ENCODE results near the gene POLR2L. TPM values are rescaled to one million over a fixed set of nuclear protein-coding genes. Genes with fewer than 3 reads are reported as not detected.
A peak's percentile ranks its signal among the peaks of the same experiment; 100 is the strongest.

The POLR2L gene
- polyA plus RNA-seq, 1 of the 3 experiments (the other 2 are of a cell fraction): 540 TPM

DNA sequence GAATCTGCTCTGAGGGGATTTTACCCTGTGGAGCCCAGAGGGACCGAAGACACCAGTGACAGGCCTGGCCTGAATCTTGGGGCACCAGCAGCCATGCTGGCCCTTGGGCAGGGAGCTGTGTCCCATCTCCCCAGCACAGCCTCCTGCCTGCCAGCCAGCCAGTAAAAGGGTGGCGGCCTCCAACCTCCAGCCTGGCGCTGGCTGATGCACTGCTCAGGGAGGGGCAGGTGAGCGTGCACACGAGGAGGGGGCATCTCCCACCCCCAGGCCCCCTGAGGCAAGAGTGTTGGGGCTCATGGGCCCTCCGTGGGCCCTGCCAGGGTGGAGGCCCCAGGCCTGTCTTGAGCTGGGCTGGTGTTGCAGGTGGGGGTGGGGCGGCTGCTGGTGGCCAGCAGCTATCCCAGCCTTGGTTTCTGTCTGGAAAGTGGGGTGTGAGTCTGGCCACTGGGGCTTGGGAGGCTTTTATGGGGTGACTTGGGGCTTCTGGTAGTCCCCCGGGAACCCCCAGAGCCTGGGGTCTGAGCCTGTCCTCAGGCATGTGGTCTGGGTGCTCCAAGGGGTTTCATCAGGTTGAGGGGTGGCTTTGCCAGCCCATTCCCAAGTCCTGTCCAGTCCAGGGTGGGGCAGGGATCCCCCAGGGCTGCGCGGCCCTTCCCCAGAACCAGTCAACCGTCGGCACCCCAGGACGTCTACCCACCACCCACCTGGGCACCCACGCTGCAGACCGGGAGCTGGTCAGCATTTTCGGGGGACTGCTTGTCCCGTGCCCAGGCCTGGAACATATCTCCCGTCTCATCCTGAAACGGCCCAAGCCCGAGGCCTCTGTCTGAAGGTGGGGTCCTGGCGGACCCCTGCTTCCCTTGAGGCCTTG is 18.1 kb upstream of the POLR2L start:
- Histone ChIP-seq H3K9ac (no peak overlapping the region), H3F3A (replicated peaks; ENCODE audit: insufficient read depth) (no peaks in the 10 kb centered on the region), H3K4me2 (peak overlapping the region; percentile 63; the same call in 1 of the 2 replicates), H3K4me3 (ENCODE audit: low read depth in 2 of 2, low read length in 1 of 2) (no peak overlapping the region; a peak in 1 of 4 replicates), H4K20me1 (ENCODE audit: insufficient read depth) (peaks cover 46% of the 10 kb centered on the region), H3K9me3 (no peaks in the 10 kb centered on the region), H3K79me2 (ENCODE audit: insufficient read depth) (peaks cover 10% of the 10 kb centered on the region; the same call in 1 of the 2 replicates), H3K27ac (ENCODE audit: low read depth in 2 of 2, low read length in 1 of 2) (peak overlapping the region; percentile 10 to 79; a peak in 3 of 4 replicates), H3K36me3 (replicated peaks in 1 of 2; ENCODE audit: control insufficient read depth in 1 of 2, insufficient read depth in 2 of 2, low read length in 1 of 2) (peaks cover 0 to 13% of the 10 kb centered on the region in 2 experiments), H2AFZ (ENCODE audit: low read depth) (no peak overlapping the region), H3K27me3 (ENCODE audit: insufficient read depth) (no peaks in the 10 kb centered on the region), H3K4me1 (ENCODE audit: control insufficient read depth in 1 of 2, insufficient read depth in 2 of 2, low read depth in 1 of 2, low read length in 1 of 2) (peaks cover 10 to 67% of the 10 kb centered on the region in 2 experiments; a peak in 2 of 4 replicates), H3K9me2 (no peaks in the 10 kb centered on the region)
- DNase-seq: no peak
- TF ChIP-seq YY1 (IDR thresholded peaks at IDR 0.05; ENCODE audit: low read depth) (no peak), GATA2 (CRISPR knock-in tag; IDR thresholded peaks at IDR 0.05) (no peak), EZH2phosphoT487 (IDR thresholded peaks at IDR 0.05; ENCODE audit: borderline replicate concordance, low read depth) (no peak), EP300 (IDR thresholded peaks at IDR 0.05; ENCODE audit: borderline replicate concordance in 1 of 2, low read depth in 1 of 2, low read length in 1 of 2) (no peak), GABPA (IDR thresholded peaks at IDR 0.05; ENCODE audit: low read depth) (no peak), TCF12 (IDR thresholded peaks at IDR 0.05) (no peak), NFIC (IDR thresholded peaks at IDR 0.05; ENCODE audit: borderline replicate concordance) (no peak), SIN3A (IDR thresholded peaks at IDR 0.05; ENCODE audit: borderline replicate concordance, low read depth, low read length) (no peak), RXRA (IDR thresholded peaks at IDR 0.05; ENCODE audit: borderline replicate concordance, low read depth) (no peak), RAD21 (IDR thresholded peaks at IDR 0.05; ENCODE audit: low read length) (no peak), TEAD4 (IDR thresholded peaks at IDR 0.05; ENCODE audit: borderline replicate concordance, insufficient read depth) (no peak), MXI1 (IDR thresholded peaks at IDR 0.05; ENCODE audit: low read depth, low read length) (no peak), CHD2 (IDR thresholded peaks at IDR 0.05; ENCODE audit: low read length, partially characterized antibody) (no peak)
- TF ChIP-seq, protein P1, sequence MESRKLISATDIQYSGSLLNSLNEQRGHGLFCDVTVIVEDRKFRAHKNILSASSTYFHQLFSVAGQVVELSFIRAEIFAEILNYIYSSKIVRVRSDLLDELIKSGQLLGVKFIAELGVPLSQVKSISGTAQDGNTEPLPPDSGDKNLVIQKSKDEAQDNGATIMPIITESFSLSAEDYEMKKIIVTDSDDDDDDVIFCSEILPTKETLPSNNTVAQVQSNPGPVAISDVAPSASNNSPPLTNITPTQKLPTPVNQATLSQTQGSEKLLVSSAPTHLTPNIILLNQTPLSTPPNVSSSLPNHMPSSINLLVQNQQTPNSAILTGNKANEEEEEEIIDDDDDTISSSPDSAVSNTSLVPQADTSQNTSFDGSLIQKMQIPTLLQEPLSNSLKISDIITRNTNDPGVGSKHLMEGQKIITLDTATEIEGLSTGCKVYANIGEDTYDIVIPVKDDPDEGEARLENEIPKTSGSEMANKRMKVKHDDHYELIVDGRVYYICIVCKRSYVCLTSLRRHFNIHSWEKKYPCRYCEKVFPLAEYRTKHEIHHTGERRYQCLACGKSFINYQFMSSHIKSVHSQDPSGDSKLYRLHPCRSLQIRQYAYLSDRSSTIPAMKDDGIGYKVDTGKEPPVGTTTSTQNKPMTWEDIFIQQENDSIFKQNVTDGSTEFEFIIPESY (IDR thresholded peaks at IDR 0.05; ENCODE audit: borderline replicate concordance, low read depth): no peak
- TF ChIP-seq, protein P2, sequence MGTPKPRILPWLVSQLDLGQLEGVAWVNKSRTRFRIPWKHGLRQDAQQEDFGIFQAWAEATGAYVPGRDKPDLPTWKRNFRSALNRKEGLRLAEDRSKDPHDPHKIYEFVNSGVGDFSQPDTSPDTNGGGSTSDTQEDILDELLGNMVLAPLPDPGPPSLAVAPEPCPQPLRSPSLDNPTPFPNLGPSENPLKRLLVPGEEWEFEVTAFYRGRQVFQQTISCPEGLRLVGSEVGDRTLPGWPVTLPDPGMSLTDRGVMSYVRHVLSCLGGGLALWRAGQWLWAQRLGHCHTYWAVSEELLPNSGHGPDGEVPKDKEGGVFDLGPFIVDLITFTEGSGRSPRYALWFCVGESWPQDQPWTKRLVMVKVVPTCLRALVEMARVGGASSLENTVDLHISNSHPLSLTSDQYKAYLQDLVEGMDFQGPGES (IDR thresholded peaks at IDR 0.05; ENCODE audit: low read depth, low read length): no peak
- TF ChIP-seq, protein P3, sequence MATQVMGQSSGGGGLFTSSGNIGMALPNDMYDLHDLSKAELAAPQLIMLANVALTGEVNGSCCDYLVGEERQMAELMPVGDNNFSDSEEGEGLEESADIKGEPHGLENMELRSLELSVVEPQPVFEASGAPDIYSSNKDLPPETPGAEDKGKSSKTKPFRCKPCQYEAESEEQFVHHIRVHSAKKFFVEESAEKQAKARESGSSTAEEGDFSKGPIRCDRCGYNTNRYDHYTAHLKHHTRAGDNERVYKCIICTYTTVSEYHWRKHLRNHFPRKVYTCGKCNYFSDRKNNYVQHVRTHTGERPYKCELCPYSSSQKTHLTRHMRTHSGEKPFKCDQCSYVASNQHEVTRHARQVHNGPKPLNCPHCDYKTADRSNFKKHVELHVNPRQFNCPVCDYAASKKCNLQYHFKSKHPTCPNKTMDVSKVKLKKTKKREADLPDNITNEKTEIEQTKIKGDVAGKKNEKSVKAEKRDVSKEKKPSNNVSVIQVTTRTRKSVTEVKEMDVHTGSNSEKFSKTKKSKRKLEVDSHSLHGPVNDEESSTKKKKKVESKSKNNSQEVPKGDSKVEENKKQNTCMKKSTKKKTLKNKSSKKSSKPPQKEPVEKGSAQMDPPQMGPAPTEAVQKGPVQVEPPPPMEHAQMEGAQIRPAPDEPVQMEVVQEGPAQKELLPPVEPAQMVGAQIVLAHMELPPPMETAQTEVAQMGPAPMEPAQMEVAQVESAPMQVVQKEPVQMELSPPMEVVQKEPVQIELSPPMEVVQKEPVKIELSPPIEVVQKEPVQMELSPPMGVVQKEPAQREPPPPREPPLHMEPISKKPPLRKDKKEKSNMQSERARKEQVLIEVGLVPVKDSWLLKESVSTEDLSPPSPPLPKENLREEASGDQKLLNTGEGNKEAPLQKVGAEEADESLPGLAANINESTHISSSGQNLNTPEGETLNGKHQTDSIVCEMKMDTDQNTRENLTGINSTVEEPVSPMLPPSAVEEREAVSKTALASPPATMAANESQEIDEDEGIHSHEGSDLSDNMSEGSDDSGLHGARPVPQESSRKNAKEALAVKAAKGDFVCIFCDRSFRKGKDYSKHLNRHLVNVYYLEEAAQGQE (IDR thresholded peaks at IDR 0.05; ENCODE audit: low read depth, low read length): no peak
- TF ChIP-seq, protein P4, sequence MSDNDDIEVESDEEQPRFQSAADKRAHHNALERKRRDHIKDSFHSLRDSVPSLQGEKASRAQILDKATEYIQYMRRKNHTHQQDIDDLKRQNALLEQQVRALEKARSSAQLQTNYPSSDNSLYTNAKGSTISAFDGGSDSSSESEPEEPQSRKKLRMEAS (IDR thresholded peaks at IDR 0.05; ENCODE audit: low read depth): no peak
- TF ChIP-seq, protein P5, sequence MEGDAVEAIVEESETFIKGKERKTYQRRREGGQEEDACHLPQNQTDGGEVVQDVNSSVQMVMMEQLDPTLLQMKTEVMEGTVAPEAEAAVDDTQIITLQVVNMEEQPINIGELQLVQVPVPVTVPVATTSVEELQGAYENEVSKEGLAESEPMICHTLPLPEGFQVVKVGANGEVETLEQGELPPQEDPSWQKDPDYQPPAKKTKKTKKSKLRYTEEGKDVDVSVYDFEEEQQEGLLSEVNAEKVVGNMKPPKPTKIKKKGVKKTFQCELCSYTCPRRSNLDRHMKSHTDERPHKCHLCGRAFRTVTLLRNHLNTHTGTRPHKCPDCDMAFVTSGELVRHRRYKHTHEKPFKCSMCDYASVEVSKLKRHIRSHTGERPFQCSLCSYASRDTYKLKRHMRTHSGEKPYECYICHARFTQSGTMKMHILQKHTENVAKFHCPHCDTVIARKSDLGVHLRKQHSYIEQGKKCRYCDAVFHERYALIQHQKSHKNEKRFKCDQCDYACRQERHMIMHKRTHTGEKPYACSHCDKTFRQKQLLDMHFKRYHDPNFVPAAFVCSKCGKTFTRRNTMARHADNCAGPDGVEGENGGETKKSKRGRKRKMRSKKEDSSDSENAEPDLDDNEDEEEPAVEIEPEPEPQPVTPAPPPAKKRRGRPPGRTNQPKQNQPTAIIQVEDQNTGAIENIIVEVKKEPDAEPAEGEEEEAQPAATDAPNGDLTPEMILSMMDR (IDR thresholded peaks at IDR 0.05): no peak
- ChIA-PET CTCF (interaction anchor here (0.9 to 4.0 kb wide), 8 partner anchors 9 to 191 kb away, joined by 3 to 24 read pairs (median 3); no protein-coding TSS in a partner anchor), POLR2A (interaction anchor here (0.7 to 2.5 kb wide), 9 partner anchors 9 to 51 kb away, joined by 3 to 8 read pairs (median 3); partner anchors contain the start of genes PNPLA2 and RPLP2)
- 88% methylated on average over 8 of the region's 21 CpGs for WGBS (ENCODE audit: low lambda C conversion rate)

Measured in SK-N-SH (cell line).